K562 (cell line): ENCODE data around the gene PCBP4.

Experiments used
- ATF3 ChIP-seq, 2 experiments: fragments of 450-650 bp in 1 of 2; sonication (generic) in 1 of 2; formaldehyde crosslinking in 1 of 2; IDR thresholded peaks in 1 of 2; conservative IDR thresholded peaks in 1 of 2; 2 replicates each; pipeline versions ENCODE4 v1.6.1 to v1.8.1; 2016 to 2023; ENCODE audit warnings: mild to moderate bottlenecking in 2 of 2, moderate library complexity in 2 of 2, inconsistent platforms in 1 of 2, missing genetic modification reagents in 1 of 2
- BACH1 ChIP-seq: fragments of 200-800 bp; sonication (Bioruptor generic); IDR thresholded peaks from 2 replicates; pipeline ENCODE4 v1.6.1; 2016; ENCODE audit warnings: missing genetic modification characterization, missing compliant biosample characterization
- EZH2 ChIP-seq: IDR thresholded peaks from 2 replicates; pipeline ENCODE4 v1.6.1; 2012; ENCODE audit warnings: low read depth, mild to moderate bottlenecking, inconsistent platforms, low read length, borderline replicate concordance
- SMARCA5 ChIP-seq: fragments of 450-650 bp; IDR thresholded peaks from 2 replicates; pipeline ENCODE4 v1.6.1; 2016
- SNRNP70 ChIP-seq: fragments of 200-400 bp; formaldehyde crosslinking; optimal IDR thresholded peaks from 2 replicates; pipeline ENCODE3; 2017; ENCODE audit warnings: low read depth, low read length
- SUPT5H ChIP-seq: fragments of 450-650 bp; IDR thresholded peaks from 2 replicates; pipeline ENCODE4 v1.6.1; 2016
- TAF1 ChIP-seq: IDR thresholded peaks from 2 replicates; pipeline ENCODE4 v1.6.1; 2011; ENCODE audit warnings: mild to moderate bottlenecking, low read length, moderate library complexity; ENCODE audit not compliant: insufficient read depth, control insufficient read depth, severe bottlenecking; ENCODE audit errors: extremely low read depth
- ZKSCAN1 ChIP-seq: fragments of 150-350 bp; IDR thresholded peaks from 2 replicates; pipeline ENCODE4 v1.6.1; 2016; ENCODE audit warnings: low read depth, low read length
- ZNF263 ChIP-seq: sonication (generic); formaldehyde crosslinking; IDR thresholded peaks from 2 replicates; pipeline ENCODE4 v1.8.0; 2022; ENCODE audit warnings: mild to moderate bottlenecking, missing genetic modification reagents, borderline replicate concordance
- ZZZ3 ChIP-seq: fragments of 450-650 bp; IDR thresholded peaks from 2 replicates; pipeline ENCODE4 v1.6.1; 2016; ENCODE audit warnings: antibody characterized with exemption, mild to moderate bottlenecking, moderate library complexity
- TF ChIP-seq, protein P1 (sequence below): sonication (generic); formaldehyde crosslinking; IDR thresholded peaks from 2 replicates; pipeline ENCODE4 v1.5.0; 2020; ENCODE audit warnings: missing genetic modification reagents

GRCh38 chr3:51943451-51944391 is 23.5 kb downstream of the PCBP4 start:
- TF ChIP-seq ZZZ3, result no peak
- TF ChIP-seq ATF3 (IDR thresholded peaks at IDR 0.05), result no peak
- no peak for TF ChIP-seq ATF3 (CRISPR knock-in tag; conservative IDR thresholded peaks at IDR 0.05)
- no peak for TF ChIP-seq SUPT5H
- TF ChIP-seq SNRNP70, result no peak
- TF ChIP-seq, protein P1, sequence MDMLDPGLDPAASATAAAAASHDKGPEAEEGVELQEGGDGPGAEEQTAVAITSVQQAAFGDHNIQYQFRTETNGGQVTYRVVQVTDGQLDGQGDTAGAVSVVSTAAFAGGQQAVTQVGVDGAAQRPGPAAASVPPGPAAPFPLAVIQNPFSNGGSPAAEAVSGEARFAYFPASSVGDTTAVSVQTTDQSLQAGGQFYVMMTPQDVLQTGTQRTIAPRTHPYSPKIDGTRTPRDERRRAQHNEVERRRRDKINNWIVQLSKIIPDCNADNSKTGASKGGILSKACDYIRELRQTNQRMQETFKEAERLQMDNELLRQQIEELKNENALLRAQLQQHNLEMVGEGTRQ (CRISPR knock-in tag), result no peak
- TF ChIP-seq ZNF263 (CRISPR knock-in tag), result no peak
- no peak for TF ChIP-seq BACH1 (tag)
- TF ChIP-seq EZH2, result no peak
- TF ChIP-seq ZKSCAN1, result no peak
- TF ChIP-seq TAF1, result no peak
- no peak for TF ChIP-seq SMARCA5
